ENCODE data around the gene TRIM56. TPM values are rescaled to one million over a fixed set of nuclear protein-coding genes. Genes with fewer than 3 reads are reported as not detected.
"Not testable (repeated sequence)": the region's sequence is repeated elsewhere in the genome, so short reads cannot be mapped to it uniquely, and the experiment has no call there.

TRIM56 gene
- total and polyA plus RNA-seq, 4 donors = 9.4 to 58.3 (median 36.7) TPM

DNA sequence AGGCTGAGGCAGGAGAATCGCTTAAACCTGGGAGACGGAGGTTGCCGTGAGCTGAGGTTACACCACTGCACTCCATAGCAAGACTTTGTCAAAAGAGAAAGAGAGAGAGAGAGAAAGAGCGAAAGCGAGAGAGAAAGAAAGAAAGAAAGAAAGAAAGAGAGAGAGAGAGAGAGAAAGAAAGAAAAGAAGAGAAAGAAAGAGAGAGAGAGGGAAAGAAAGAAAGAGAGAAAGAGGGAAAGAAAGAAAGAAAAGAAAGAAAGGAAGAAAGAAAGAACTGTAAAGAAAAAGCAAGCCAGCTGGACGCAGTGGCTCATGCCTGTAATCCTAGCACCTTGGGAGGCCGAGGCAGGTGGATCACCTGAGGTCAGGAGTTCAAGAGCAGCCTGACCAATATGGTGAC is 27.9 kb downstream of the TRIM56 start:
- H3K9me3 ChIP-seq (ENCODE audit: control insufficient read depth, low read length); H3K27me3 ChIP-seq (ENCODE audit: control insufficient read depth in 1 of 2, insufficient read depth in 2 of 2, low read length in 1 of 2); H3K36me3 ChIP-seq (ENCODE audit: control insufficient read depth in 1 of 2, insufficient read depth in 2 of 2, low read length in 1 of 2); DNase-seq; intact Hi-C loops (cut with DNase I); H3K4me1 ChIP-seq (ENCODE audit: control insufficient read depth in 1 of 2, insufficient read depth in 2 of 2, low read length in 2 of 2); H3K4me3 ChIP-seq (ENCODE audit: low read length in 2 of 2); ATAC-seq (ENCODE audit: low FRiP score): not testable (repeated sequence)
- peak overlapping the region in 1 of 2 donors; percentile 53 for H3K27ac ChIP-seq (ENCODE audit: low read depth in 1 of 2, low read length in 2 of 2)
- WGBS, 2 donors = 97 to 98% methylated on average over 7 of the region's 7 CpGs

DNA sequence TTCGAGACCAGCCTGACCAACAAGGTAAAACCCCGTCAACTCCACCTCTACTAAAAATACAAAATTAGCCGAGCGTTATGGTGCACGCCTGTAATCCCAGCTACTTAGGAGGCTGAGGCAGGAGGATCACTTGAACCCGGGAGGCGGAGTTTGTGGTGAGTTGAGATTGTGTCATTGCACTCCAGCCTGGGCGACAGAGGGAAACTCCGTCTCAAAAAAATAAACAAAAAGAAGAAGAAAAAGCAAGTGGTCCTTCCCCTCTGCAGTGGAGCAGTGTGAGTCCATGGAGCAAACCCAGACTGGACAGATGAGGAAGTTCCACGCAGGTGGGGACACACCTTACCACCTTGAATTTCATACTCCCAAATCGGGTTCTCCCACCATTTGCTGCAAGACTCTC is 28.6 kb downstream of the TRIM56 start:
- Histone ChIP-seq H3K4me1 (ENCODE audit: control insufficient read depth in 1 of 2, insufficient read depth in 2 of 2, low read length in 2 of 2) (no peaks in the 10 kb centered on the region), H3K9me3 (ENCODE audit: control insufficient read depth, low read length) (no peaks in the 10 kb centered on the region), H3K27me3 (ENCODE audit: control insufficient read depth in 1 of 2, insufficient read depth in 2 of 2, low read length in 1 of 2) (no peaks in the 10 kb centered on the region), H3K36me3 (ENCODE audit: control insufficient read depth in 1 of 2, insufficient read depth in 2 of 2, low read length in 1 of 2) (no peaks in the 10 kb centered on the region), H3K4me3 (ENCODE audit: low read length in 2 of 2) (no peak overlapping the region), H3K27ac (ENCODE audit: low read depth in 1 of 2, low read length in 2 of 2) (no peak overlapping the region)
- intact Hi-C loops (cut with DNase I) = no loop called here
- 80 to 91% methylated on average over 11 of the region's 11 CpGs for WGBS, 2 donors
- DNase-seq = no peak
- no peak for ATAC-seq (ENCODE audit: low FRiP score)

DNA sequence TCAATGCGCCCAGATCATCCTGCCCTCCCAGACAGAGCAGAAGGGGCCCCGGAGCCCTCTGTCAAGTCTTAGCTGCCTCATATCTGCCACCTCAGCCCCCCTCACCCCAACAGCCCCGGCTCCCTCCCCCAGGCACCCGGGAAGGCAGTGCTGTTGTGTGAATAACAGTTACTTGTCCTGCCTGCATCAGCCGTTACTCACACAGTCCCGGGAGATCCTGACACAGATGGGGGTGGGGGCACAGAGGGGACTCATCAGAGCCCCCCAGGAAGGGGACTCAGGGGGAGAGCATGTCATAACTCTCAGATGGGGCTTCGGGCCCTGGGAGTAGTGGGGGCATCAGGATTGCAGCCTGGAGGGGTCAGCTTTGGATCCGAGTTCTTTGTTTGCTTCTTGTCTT is 29.2 kb downstream of the TRIM56 start:
- intact Hi-C loops (cut with DNase I) = no loop called here

DNA sequence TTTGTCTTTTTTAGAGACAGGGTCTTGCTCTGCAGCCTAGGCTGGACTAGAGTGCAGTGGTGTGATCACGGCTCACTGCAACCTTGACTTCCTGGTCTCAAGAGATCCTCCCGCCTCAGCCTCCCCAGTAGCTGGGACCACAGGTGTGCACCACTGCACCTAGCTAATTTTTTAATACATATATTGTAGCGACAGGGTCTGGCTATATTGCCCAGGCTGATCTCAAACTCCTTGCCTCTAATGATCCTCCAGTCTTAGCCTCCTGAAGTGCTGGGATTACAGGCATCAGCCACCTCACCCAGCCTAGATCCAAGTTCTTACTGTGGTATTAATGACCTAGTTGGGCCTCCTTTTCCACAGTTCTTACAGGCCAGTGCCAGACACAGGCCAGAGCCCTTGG is 29.9 kb downstream of the TRIM56 start:
- Histone ChIP-seq H3K36me3 (ENCODE audit: control insufficient read depth in 1 of 2, insufficient read depth in 2 of 2, low read length in 1 of 2) (no peaks in the 10 kb centered on the region), H3K4me1 (ENCODE audit: control insufficient read depth in 1 of 2, insufficient read depth in 2 of 2, low read length in 2 of 2) (peaks cover 0 to under 1% of the 10 kb centered on the region in 2 donors), H3K4me3 (ENCODE audit: low read length in 2 of 2) (no peak overlapping the region), H3K27me3 (ENCODE audit: control insufficient read depth in 1 of 2, insufficient read depth in 2 of 2, low read length in 1 of 2) (no peaks in the 10 kb centered on the region), H3K27ac (ENCODE audit: low read depth in 1 of 2, low read length in 2 of 2) (peak overlapping the region; percentile 8 to 46), H3K9me3 (ENCODE audit: control insufficient read depth, low read length) (no peaks in the 10 kb centered on the region)
- no peak for DNase-seq
- no peak for ATAC-seq (ENCODE audit: low FRiP score)
- WGBS, 2 donors = 95 to 97% methylated on average over 3 of the region's 3 CpGs
- intact Hi-C loops (cut with DNase I) = no loop called here

More for the DNA sequence above, 29.2 kb downstream of the TRIM56 start:
- ATAC-seq (ENCODE audit: low FRiP score) (no peak), DNase-seq (peak in 1 of 2 donors; percentile 77)
- H3K9me3 ChIP-seq (ENCODE audit: control insufficient read depth, low read length) = no peaks in the 10 kb centered on the region
- H3K36me3 ChIP-seq (ENCODE audit: control insufficient read depth in 1 of 2, insufficient read depth in 2 of 2, low read length in 1 of 2) = no peaks in the 10 kb centered on the region
- H3K4me3 ChIP-seq (ENCODE audit: low read length in 2 of 2) = no peak overlapping the region
- H3K27me3 ChIP-seq (ENCODE audit: control insufficient read depth in 1 of 2, insufficient read depth in 2 of 2, low read length in 1 of 2) = no peaks in the 10 kb centered on the region
- H3K27ac ChIP-seq (ENCODE audit: low read depth in 1 of 2, low read length in 2 of 2) = no peak overlapping the region
- H3K4me1 ChIP-seq (ENCODE audit: control insufficient read depth in 1 of 2, insufficient read depth in 2 of 2, low read length in 2 of 2) = no peaks in the 10 kb centered on the region
- 38 to 50% methylated on average over 7 to 8 of the region's 8 CpGs for WGBS, 2 donors

DNA sequence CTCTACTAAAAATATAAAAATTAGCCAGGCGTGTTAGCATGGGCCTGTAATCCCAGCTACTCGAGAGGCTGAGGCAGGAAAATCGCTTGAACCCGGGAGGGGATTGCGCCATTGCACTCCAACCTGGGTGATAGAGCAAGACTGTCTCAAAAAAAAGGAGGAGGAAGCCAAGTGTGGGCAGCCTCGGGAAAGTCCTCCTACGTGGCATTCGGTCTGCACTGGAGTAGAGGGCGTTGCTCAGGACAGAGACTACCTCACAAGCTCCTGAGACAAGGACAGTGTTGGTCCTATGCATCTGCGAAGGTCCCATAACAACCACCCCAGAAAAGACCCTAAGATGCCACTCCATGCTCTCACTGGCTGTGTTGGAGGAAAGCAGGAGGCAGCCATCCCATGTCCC is 31.6 kb downstream of the TRIM56 start:
- Histone ChIP-seq H3K4me3 (ENCODE audit: low read length in 2 of 2) (no peak overlapping the region), H3K36me3 (ENCODE audit: control insufficient read depth in 1 of 2, insufficient read depth in 2 of 2, low read length in 1 of 2) (no peaks in the 10 kb centered on the region), H3K27me3 (ENCODE audit: control insufficient read depth in 1 of 2, insufficient read depth in 2 of 2, low read length in 1 of 2) (no peaks in the 10 kb centered on the region), H3K4me1 (ENCODE audit: control insufficient read depth in 1 of 2, insufficient read depth in 2 of 2, low read length in 2 of 2) (peaks cover 0 to 5% of the 10 kb centered on the region in 2 donors), H3K9me3 (ENCODE audit: control insufficient read depth, low read length) (no peaks in the 10 kb centered on the region), H3K27ac (ENCODE audit: low read depth in 1 of 2, low read length in 2 of 2) (peak overlapping the region in 1 of 2 donors; percentile 82)
- WGBS, 2 donors = 51 to 52% methylated on average over 10 of the region's 10 CpGs
- ATAC-seq (ENCODE audit: low FRiP score) = no peak
- intact Hi-C loops (cut with DNase I) = no loop called here
- DNase-seq = no peak

DNA sequence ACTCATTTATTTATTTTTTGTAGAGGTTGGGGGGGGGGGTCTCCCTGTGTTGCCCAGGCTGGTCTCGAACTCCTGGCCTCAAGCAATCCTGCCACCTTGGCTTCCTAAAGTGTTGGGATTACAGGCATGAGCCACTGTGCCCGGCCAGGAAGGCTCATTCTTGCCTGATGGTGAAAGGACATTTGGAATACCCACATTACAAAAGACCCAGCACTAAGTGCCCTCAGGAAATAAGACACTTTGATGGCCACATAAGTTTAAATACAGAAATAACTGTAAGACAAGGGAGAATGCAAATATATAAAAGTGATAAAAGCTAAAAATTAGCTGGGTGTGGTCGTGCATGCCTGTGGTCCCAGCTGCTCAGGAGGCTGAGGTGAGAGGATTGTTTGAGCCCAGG is 33.6 kb downstream of the TRIM56 start:
- Histone ChIP-seq H3K36me3 (ENCODE audit: control insufficient read depth in 1 of 2, insufficient read depth in 2 of 2, low read length in 1 of 2) (no peaks in the 10 kb centered on the region), H3K27me3 (ENCODE audit: control insufficient read depth in 1 of 2, insufficient read depth in 2 of 2, low read length in 1 of 2) (no peaks in the 10 kb centered on the region), H3K27ac (ENCODE audit: low read depth in 1 of 2, low read length in 2 of 2) (peak overlapping the region in 1 of 2 donors; percentile 89), H3K9me3 (ENCODE audit: control insufficient read depth, low read length) (no peaks in the 10 kb centered on the region), H3K4me3 (ENCODE audit: low read length in 2 of 2) (no peak overlapping the region), H3K4me1 (ENCODE audit: control insufficient read depth in 1 of 2, insufficient read depth in 2 of 2, low read length in 2 of 2) (peaks cover 0 to 5% of the 10 kb centered on the region in 2 donors)
- ATAC-seq (ENCODE audit: low FRiP score) = no peak
- DNase-seq = no peak
- intact Hi-C loops (cut with DNase I) = no loop called here
- 55 to 65% methylated on average over 3 of the region's 3 CpGs for WGBS, 2 donors

DNA sequence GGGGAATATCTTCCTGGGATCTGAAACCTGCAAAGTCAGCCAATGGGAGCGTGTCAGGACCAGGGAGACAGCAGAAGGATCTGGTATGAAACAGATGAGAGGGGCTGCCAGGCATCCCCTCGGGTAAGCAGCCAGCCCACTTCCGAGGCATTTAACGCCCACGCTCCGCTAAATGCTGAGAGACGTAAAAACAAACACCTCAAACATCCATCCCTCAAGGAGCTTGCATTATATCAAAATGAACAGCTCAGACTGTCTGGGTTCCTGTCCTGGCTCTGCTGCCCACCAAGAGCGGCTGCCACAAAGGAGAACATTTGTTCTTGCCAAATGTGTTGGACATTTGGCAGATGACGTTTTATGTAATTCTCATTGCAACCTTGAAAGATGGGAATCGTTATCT is 34.6 kb downstream of the TRIM56 start:
- DNase-seq = no peak
- 8 to 10% methylated on average over 10 of the region's 10 CpGs for WGBS, 2 donors
- H3K4me3 ChIP-seq (ENCODE audit: low read length in 2 of 2) = no peak overlapping the region
- peaks cover 0 to 5% of the 10 kb centered on the region in 2 donors for H3K4me1 ChIP-seq (ENCODE audit: control insufficient read depth in 1 of 2, insufficient read depth in 2 of 2, low read length in 2 of 2)
- H3K36me3 ChIP-seq (ENCODE audit: control insufficient read depth in 1 of 2, insufficient read depth in 2 of 2, low read length in 1 of 2) = no peaks in the 10 kb centered on the region
- H3K9me3 ChIP-seq (ENCODE audit: control insufficient read depth, low read length) = no peaks in the 10 kb centered on the region
- intact Hi-C loops (cut with DNase I) = no loop called here
- H3K27me3 ChIP-seq (ENCODE audit: control insufficient read depth in 1 of 2, insufficient read depth in 2 of 2, low read length in 1 of 2) = no peaks in the 10 kb centered on the region
- H3K27ac ChIP-seq (ENCODE audit: low read depth in 1 of 2, low read length in 2 of 2) = peak overlapping the region; percentile 31 to 83
- no peak for ATAC-seq (ENCODE audit: low FRiP score)

DNA sequence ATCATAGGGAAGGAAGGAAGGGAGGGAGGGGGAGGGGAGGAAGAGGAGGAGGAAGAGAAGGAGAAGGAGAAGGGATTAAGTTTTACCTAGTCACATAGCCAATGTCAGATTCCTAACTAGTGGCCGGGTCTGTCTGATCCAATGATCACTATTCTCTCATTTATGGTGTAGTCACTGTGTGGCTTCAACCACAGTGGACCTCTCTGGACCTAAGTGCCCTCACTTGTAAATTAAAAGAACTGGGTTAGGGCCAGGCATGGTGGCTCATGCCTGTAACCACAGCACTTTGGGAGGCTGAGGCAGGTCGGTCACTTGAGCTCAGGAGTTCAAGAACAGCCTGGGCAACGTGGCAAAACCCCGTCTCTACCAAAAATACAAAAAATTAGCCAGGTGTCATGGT is 35.0 kb downstream of the TRIM56 start:
- Histone ChIP-seq H3K27ac (ENCODE audit: low read depth in 1 of 2, low read length in 2 of 2) (peak overlapping the region; percentile 77 to 83), H3K9me3 (ENCODE audit: control insufficient read depth, low read length) (no peaks in the 10 kb centered on the region), H3K36me3 (ENCODE audit: control insufficient read depth in 1 of 2, insufficient read depth in 2 of 2, low read length in 1 of 2) (no peaks in the 10 kb centered on the region), H3K4me1 (ENCODE audit: control insufficient read depth in 1 of 2, insufficient read depth in 2 of 2, low read length in 2 of 2) (peaks cover 0 to 5% of the 10 kb centered on the region in 2 donors), H3K27me3 (ENCODE audit: control insufficient read depth in 1 of 2, insufficient read depth in 2 of 2, low read length in 1 of 2) (no peaks in the 10 kb centered on the region), H3K4me3 (ENCODE audit: low read length in 2 of 2) (no peak overlapping the region)
- ATAC-seq (ENCODE audit: low FRiP score) (no peak), DNase-seq (no peak)
- intact Hi-C loops (cut with DNase I) = no loop called here
- 54 to 62% methylated on average over 4 of the region's 4 CpGs for WGBS, 2 donors

DNA sequence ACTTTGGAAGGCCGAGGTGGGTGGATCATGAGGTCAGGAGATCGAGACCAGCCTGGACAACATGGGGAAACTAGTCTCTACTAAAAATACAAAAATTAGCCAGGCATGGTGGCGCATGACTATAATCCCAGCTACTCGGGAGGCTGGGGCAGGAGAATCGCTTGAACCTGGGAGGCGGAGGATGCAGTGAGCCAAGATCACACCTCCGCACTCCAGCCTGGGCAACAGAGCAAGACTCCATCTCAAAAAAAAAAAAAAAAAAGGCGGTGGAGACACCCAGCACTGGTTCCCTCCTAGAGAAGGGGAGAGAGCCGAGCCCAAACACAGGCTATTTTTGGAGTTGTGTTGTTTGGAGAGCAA is 36.3 kb downstream of the TRIM56 start:
- intact Hi-C loops (cut with DNase I); ATAC-seq (ENCODE audit: low FRiP score); H3K36me3 ChIP-seq (ENCODE audit: control insufficient read depth in 1 of 2, insufficient read depth in 2 of 2, low read length in 1 of 2); H3K4me1 ChIP-seq (ENCODE audit: control insufficient read depth in 1 of 2, insufficient read depth in 2 of 2, low read length in 2 of 2); H3K4me3 ChIP-seq (ENCODE audit: low read length in 2 of 2); H3K27me3 ChIP-seq (ENCODE audit: control insufficient read depth in 1 of 2, insufficient read depth in 2 of 2, low read length in 1 of 2); DNase-seq; H3K9me3 ChIP-seq (ENCODE audit: control insufficient read depth, low read length): not testable (repeated sequence)
- WGBS, 2 donors = 6 to 11% methylated on average over 9 of the region's 9 CpGs
- peak overlapping the region in 1 of 2 donors; percentile 87 for H3K27ac ChIP-seq (ENCODE audit: low read depth in 1 of 2, low read length in 2 of 2)
